ENCODE data around the gene TMED10.
"Not testable (repeated sequence)": the region's sequence is repeated elsewhere in the genome, so short reads cannot be mapped to it uniquely, and the experiment has no call there.

The TMED10 gene

DNA sequence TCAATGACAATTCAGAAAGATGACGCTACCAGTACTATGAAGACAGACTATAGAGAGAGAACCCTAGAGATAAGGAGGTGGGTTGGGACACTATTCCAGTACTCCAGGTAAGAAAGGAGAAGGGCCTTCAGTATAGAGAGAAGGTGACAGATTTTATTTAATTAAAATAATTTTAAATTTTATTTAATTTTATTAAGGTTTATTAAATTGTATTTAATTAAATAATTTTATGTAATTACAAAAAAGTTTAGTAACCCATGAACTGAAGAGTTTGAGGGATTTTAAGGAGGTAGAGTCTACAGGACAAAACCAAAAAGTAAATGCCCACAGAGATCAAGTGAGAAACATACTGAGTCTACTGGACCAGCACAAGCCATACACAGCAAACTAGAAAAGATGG, 20.3 kb downstream of the TMED10 start:
- DNase-seq: no peak

DNA sequence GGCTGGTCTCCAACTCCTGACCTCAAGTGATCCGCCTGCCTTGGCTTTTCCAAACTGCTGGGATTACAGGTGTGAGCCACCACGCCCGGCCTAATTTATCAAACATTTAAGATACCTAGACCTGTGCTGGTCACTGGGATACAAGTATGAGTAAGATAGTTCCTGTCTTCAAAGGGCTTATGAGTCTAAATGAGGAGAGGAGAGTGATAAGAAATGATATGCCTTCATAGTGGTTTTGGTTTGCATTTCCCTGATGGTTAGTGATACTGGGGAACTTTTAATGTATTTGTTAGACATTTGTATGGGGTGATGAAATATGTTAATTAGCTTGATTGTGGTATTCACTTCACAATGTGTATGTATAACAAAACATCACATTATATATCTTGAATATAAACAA, 21.2 kb downstream of the TMED10 start:
- DNase-seq: peak; percentile 15

DNA sequence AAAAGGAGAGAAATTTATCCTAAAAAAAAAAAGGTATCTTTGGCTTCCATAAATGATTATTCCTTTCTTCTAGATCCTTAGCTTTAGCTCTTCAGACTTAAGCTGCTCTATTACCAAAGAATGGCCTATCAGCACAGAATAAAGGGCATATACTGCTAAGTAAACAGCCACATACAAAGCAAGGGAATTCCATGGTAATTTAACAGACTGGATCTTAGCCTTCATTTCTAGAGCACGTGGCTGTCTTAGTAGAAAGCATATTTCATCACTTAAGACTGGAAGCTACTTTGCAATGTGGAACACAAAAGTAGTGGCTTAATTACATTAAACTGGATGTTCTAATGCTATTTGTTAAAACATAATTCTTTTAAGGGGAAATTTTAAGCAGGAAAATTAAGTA, 23.1 kb downstream of the TMED10 start:
- DNase-seq: no peak

DNA sequence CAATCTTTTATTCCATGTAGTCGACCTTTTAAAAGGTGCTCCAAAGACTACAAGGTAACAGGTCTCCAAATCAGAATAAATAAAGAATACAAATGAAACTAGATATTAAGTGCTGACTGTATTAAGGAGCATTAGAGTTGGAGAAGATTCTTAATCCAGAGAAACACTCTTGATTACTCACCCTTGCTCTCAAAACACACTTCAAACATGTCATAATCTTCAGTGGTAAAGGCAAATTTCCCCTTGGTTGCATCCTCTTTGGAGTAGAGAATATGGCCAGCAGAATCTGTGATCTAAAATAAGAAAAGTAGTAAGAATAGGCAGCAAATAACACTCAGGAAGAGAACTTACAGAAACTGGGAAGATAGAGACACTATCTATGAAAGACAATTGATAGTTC, 24.6 kb downstream of the TMED10 start:
- DNase-seq: no peak

DNA sequence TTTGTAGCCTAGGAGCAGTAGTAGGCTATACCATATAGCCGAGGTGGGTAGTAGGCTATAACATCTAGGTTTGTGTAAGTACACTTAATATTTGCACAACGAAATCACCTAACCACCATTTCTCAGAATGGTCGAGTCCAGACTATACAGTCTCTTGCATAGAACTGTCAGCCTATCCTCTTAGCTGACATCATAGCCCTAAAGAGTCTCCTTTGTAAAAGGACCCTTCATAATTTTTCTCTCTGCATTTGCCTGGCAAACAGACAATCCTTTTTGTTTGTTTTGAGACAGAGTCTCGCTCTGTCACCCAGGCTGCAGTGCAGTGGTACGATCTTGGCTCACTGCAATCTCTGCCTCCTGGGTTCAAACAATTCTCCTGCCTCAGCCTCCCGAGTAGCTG, 25.8 kb downstream of the TMED10 start:
- not testable (repeated sequence) for DNase-seq

DNA sequence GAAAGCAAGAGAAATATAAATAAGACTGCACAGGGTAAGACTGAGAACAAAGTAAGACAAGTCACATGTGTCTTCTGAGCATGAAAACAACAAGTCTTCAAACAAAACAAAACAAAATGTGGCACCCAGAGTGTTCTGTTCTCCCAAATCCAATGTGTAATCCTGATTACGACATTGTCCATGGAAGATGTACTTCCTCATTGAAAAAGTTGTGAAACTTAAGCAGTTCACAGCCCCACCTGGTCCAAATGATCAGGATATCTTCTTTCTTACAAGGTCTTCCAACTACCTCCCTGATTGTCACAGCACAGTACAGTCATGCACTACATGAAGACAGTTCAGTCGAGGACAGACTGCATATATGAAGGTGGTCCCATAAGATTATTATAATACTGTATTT, 26.3 kb downstream of the TMED10 start:
- no peak for DNase-seq

DNA sequence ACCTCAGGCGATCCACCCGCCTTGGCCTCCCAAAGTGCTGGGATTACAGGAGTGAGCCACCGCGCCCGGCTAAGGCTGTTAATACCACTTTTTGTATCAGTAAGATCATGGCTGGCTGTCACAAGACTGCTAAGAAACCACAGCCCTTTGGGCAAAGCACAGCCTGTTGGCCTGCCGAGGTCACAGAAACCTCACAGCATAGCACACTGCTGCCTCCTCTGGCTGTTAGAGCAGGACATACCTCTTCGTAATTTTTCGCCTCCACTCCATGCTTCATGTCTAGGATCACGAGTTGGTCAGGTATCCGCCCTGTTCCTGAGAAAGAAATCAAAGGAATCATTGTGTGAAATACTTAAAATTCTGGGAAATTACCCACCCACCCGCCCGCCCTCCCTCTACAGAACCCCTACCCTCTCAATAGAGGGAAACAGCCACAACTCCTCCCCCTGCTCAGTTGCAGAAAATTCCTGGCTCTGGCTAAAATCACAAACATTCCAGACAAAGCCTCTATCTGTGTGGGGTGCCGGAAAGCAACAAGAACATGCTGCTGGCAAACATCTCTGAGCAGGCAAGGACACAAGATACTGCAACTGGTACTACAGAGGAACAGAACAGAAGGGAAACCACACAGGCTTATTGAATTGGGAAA, 28.9 kb downstream of the TMED10 start:
- DNase-seq: peak; percentile 37

DNA sequence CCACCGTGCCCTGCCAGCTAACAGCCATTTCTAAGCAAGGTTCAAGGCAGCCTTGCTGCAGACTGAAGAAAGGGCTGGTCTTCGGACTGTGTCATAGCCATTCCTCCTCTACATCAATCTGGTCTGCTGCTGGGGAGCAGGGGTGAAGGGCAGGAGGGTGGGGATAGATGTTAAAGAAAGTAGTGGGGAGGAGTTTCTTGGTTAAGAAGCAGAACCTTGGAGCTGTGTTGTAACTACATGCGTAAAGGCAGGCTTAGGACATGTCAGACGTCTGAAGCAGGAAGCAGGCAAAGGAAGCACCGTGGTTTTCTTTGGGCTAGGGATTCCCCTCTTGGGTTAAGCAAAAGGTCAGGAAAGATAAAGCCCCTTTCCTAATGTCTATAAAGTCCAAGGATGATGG, 31.5 kb downstream of the TMED10 start:
- peak; percentile 42 for DNase-seq

DNA sequence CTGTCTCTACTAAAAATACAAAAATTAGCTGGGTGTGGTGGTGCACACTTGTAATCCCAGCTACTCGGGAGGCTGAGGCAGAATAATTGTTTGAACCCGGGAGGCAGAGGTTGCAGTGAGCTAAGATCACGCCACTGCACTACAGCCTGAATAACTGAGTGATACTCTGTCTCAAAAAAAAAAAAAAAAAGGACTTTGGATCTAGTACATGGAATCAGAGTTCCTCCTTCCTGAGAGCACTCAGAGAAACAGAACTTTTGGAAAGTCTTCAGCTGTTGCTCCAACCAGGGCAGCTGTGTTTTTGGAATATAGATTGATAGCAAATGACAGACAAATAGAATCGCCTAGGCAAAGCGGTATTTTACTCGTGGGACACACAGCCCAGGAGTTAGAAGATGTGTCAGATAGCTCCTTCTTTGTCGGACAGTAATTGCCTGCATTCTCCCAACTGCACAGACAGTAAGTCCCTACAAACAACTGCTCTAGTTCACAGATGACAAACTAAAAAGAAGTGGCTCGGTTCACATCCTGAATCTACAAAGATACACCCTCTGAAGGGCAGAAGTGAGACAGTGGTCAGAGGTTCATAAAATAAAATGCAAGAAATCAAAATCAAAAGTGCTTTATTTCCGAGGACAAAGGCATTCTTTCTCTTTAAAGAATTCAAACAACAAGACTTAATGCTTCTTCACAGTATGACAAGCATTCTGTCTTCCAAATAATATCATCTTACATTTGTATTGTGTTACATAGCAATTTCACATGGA, 32.5 kb downstream of the TMED10 start:
- DNase-seq: no peak

DNA sequence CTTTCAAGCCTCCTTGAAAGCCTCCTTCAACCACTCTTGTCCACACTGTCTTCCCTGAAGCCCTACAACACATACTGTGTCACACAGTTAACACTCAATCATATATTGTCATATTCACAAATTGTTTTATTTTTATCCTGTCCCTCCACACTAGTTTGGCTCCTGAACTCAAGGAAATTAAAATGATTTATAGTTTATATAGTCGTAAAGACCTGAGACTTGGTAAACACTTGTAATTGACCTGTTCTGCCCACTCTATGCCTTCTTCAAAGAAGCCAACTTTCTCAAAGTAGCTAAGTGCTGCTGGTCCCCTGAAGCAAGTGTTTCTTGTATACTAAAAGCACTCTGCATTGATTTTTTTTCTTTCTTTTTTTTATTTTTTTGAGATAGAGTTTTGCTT, 33.9 kb downstream of the TMED10 start:
- DNase-seq: no peak

DNA sequence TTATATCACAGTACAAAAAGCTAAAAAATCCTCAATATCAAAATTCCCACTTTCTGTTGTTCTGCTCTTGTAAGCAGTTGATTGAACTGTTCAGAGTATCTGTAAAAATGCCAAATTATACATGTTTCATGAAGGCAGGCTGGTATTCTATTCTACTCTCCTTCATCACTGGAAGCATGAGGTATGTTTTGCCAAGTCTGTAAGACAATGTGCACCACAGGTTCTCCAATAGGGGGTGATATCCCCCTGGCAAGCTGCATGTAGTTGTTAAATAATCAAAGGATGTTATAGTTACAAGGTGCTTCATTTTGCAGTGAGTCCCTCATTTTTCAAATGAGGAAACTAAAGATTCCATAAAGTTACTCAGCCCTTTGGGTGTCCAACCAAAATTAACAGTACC, 34.4 kb downstream of the TMED10 start:
- DNase-seq: peak; percentile 64

DNA sequence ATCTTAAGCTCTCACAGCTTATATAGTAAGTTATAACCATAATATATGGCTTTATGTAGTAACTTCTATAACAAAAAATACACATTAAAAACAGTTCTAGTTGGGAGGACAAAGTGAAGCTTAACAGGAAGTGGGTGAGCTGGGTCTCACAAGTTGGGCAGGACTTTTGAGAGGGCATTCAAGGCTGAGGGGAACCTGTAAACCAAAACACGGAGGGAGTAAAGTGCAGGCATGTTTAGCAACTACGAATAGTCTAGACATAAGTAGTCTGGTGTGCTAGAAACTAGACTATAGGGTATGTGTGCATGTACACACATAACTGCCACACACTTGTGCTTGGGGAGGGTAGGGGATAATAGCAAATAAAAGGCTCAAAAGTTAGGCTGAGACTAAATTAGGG, 35.4 kb downstream of the TMED10 start:
- DNase-seq: peak; percentile 42

DNA sequence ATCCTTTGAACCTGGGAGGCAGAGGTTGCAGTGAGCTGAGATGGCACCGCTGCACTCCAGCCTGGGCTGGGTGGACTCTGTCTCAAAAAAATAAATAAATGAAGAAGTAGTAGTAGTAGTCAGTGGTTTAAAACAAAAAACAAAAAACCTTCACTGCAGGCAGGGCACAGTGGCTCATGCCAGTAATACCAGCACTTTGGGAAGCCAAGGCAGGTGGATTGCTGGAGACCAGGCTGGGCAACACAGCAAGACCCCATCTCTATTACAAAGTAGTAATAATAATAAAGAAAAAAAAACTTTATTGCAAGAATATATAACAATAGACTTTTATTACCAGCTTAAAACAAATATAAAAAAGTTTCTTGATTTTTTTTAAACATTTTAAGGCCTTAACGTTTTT, 35.8 kb downstream of the TMED10 start:
- no peak for DNase-seq

DNA sequence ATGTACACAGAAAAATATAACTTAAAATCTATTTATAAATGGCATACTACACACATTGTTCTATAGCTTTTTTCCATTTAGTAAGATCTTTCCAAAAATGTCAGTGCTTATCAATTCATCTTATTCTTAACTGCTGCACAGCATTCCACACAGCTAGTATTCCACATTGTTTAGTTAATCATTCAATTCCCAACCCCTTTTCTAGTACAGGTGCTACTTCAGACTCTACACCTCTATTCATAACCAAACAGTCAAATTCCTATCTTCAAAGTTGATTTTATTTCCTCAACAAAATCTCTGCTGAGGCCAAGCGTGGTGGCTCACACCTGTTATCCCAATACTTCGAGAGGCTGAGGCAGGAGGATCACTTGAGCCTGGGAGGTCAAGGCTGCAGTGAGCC, 37.2 kb downstream of the TMED10 start:
- DNase-seq: no peak

DNA sequence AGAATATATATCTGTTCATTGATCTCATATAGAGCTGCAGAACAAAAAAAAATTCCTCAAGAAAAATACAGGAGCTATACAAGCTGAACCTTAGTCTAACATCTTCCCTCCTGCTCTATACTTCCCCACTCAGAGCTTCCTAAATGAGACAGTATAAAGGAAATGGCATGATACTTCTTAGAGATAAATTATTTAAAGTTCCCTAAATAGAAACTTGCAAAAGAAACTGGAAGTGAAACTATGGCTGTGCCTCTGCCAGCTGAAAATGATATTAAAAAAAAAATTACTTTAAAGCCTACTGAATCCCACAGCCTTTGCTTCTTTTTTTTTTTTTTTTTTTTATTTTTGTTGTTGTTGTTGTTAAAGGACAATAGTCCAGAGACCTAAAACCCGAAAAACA, 37.9 kb downstream of the TMED10 start:
- DNase-seq: no peak

DNA sequence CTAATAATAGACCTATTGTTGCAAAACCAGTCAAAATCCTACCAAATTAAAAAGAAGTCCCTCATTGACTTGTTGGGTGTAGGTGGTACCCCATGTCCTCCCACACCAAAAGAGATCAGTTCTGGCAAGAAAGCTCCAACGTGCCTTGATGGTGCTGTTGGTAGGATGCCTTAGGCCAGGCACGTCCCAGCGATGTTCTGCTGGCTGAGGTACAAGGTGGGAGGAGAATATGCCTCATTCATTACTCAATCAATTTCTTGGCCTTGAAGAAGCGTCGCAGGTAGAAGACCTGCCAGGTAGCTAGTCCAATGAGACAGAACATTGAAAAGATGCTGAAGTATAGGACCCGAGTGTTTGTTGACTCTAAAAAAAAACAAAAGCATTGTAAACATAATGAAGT, 41.8 kb downstream of the TMED10 start:
- no peak for DNase-seq

DNA sequence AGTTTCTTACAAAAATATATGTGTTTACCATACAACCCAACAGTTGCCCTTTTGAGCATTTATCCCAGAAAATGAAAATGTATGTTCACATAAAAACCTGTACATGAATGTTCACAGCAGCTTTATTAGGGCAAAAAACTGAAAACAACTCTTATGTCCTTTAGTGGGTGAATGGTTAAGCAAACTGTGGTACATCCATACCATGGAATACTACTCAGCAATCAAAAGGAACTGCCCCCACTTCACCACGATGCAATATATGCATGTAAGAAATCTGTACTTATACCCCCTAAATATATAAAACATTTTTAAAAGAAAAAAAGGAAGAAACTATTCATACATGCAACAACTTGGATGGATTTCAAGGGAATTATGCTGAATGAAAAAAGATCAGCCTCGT, 42.8 kb downstream of the TMED10 start:
- no peak for DNase-seq

DNA sequence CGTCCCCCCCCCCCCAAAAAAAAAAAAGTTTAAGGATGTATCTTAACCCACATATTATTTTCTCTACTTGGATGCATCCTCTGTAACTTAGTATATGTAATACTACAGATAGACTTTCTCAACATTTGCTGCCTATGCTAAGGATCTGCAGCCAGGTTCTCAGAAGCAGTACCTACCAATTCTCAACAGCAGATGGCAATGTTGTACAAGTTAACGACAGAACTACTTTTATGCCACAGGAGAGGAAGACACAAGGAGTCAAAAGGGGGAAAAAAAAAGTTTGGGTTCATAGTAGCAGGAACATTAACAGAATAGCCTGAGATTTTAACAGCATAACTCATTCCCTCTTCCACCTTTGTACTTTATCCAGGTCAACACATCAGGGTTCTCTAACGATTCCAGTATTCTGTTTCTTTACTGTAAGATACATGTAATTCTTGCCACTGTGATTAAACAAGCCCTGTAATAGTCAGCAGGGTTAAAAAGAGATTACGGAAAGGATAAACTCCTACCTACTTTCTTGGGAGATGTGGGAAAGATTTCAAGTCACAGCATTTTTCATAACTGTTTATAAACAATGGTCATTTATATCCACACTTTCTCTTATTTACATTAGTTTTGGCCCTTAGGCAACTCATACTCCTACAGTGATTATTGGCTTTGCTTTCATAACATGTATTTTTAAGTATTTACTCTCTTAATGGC, 43.9 kb downstream of the TMED10 start:
- peak; percentile 84 for DNase-seq

DNA sequence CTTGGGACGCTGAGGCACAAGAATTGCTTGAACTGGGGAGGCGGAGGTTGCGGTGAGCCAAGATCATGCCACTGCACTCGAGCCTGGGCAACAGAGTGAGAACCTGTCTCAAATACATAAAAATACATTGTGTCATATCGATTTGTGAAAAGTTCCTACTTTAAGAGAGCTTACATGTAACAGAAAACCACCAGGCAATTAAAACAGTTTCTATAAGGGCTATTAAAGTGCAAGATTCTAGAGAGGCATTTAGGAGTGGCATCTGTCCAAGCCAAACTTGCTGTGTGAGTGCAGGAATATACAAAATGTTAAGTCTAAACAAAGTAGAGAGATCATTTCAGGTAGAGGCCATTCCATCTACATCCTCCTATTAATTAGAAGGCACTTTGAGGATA, 47.8 kb downstream of the TMED10 start:
- DNase-seq: no peak

DNA sequence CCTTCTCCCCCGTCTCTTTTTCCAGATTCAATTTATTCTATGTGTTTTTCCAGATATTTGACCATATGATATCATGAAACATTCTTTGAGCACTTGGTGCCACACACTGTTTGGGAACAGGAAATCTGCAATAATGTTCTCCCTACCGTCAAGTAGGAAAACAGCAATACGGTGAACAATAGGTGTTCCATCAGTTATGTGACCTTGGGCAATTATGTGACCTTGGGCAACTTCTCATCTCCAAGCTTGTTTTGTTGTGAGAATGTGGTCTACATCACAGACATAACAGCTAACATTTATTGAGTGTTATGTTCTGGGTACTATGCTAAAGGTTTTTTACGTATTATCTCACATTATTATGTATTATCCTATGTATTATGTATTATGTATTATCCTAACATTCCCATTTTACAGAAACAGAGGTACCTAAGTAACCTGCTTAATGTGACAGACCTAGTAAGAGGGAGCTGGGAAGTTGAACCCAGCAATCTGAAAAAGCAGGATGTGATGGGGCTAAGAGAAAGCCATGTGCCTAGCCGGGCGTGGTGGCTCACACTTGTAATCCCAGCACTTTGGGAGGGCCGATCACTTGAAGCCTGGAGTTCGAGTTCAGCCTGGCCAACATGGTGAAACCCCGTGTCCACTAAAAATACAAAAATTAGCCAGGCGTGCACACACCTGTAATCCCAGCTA, 48.4 kb downstream of the TMED10 start:
- no peak for DNase-seq

DNA sequence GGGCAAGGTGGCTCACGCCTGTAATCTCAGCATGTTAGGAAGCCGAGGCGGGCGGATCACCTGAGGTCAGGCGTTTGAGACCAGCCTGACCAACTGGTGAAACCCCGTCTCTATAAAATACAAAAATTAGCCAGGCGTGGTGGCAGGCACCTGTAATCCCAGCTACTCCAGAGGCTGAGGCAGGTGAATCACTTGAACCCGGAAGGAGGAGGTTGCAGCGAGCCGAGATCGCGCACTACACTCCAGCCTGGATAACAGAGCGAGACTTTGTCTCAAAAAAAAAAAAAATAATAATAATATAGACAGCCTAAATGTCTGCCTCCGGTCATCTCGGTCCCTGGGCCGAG, 49.0 kb downstream of the TMED10 start:
- DNase-seq: not testable (repeated sequence)

DNA sequence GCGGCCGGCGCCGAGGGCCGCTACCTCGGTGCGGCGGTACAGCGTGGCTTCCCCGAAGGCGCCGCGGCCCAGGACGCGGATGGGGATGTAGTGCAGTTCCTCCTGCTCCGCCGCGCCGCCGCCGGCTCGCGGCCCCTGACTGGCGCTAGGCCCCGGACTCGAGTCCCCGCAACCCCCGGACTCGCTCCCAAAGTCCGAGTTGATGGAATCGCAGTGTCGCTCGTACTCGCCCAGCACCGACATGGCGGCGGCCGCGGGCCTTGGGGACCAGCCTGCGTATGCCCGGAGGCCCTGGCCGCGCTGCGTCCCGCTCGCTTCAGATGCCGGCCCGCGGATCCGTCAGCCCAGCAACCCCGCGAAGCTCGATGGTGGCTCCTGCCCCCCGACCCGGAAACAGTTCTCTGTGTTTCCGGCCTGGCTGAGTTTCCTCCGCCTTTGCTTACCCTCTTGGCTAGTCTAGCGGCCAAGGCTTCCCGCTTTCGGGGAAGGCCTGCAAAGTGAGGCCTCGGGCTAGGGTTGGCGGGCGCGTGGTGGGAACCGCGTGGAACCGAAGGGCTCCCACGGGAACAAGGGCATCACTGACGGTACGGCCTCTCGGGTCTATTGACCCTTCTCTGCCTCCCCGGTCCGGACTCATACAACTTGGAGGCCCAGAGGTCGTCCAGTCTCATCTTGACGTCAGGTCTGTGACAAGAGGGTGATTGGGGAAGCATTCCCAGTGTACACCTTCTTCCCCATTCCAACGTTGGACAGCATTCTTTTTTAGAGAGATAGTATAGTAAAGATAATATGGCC, 49.5 kb downstream of the TMED10 start, which contains the start of gene NEK9:
TSS of gene NEK9 (minus strand) at position 370 of the 795 bp plus-strand sequence. CDS start at position 243, 127 bp downstream.
- peak; percentile 90 for DNase-seq

DNA sequence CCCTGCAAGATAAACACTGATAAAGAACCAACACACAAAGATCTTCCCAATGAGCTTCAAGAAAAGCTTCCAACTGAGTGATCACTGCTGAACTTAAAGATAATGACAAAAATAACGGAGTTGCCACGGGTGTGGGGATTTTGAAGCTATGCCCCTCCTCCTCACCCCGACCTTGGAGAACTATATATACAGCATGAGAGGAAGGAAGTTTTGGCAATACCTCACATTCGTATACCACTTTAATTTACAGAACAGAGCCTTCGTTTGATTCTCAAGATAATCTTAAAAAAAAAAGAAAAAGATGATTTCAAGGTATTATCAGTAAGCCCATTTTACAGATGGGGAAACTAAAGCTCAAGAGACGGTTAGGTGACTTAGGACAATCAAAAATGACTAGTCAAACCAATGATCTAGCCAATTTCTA, 50.3 kb downstream of the TMED10 start:
- peak; percentile 73 for DNase-seq

Measured in CD4-positive, alpha-beta T cell treated with Interleukin-21 for 1 hour (primary cell).